LNCaP clone FGC (cell line): ENCODE measurements around the gene TBC1D20.
"Not testable (repeated sequence)": the region's sequence is repeated elsewhere in the genome, so short reads cannot be mapped to it uniquely, and the experiment has no call there.

Source experiments
- DNase-seq: peaks from one replicate; pipeline ENCODE4 v3.0.0-alpha.2; 2011; ENCODE audit warnings: low read depth
- H3K4me3 ChIP-seq: 2 replicates; pipeline ENCODE4 v1.5.1; 2011; ENCODE audit warnings: mild to moderate bottlenecking, low read depth, low read length, control low read depth
- TF ChIP-seq, protein P1 (sequence below): IDR thresholded peaks from 2 replicates; pipeline ENCODE4 v1.5.1; 2012; ENCODE audit warnings: mild to moderate bottlenecking; ENCODE audit not compliant: control insufficient read depth, insufficient read depth; ENCODE audit errors: extremely low read depth

The TBC1D20 gene

DNA sequence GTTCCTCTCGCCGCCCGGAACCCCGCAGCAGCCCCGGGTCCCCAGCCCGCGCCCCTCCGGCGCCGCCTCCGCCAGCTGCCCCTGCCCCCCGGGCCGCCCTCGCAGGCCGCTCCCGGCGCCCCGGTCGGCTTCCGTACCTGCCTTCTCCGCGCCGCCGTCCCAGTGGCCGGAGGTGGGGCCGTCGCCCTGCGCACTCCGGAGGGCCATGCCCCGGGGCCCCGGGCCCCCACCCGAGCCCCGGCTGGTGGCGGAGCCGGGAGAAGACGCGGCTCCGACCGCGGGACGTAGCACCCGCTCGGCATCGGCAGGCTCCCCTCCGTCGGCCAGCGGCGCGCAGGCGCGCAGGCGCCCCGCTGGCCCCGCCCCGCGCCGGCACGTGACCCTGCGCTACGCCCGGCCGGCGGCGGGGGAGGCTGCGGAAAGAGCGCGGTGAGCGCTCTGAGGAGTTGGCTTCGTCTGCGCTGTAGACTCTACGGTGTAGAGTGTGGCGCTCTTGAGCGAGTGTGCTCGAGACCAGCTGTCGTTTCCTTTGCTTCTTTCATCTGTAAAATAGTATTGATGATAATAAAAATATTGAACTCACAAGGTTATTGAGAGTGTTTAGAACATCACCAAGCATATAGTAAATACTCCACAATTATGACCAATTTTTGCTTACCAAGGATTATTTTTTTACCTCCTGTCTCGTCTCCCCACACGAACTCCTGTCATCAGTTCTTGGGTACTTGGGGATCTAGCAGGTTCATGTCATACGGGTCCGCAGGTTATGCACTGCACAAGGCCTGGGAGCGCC is at the start of gene TBC1D20:
Gene TBC1D20 (minus strand): TSS at position 335 of the 793 bp plus-strand sequence. CDS start 128 bp downstream, at position 207.
- DNase-seq, result peak; percentile 46
- TF ChIP-seq, protein P1, sequence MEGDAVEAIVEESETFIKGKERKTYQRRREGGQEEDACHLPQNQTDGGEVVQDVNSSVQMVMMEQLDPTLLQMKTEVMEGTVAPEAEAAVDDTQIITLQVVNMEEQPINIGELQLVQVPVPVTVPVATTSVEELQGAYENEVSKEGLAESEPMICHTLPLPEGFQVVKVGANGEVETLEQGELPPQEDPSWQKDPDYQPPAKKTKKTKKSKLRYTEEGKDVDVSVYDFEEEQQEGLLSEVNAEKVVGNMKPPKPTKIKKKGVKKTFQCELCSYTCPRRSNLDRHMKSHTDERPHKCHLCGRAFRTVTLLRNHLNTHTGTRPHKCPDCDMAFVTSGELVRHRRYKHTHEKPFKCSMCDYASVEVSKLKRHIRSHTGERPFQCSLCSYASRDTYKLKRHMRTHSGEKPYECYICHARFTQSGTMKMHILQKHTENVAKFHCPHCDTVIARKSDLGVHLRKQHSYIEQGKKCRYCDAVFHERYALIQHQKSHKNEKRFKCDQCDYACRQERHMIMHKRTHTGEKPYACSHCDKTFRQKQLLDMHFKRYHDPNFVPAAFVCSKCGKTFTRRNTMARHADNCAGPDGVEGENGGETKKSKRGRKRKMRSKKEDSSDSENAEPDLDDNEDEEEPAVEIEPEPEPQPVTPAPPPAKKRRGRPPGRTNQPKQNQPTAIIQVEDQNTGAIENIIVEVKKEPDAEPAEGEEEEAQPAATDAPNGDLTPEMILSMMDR, result peak; percentile 44
- H3K4me3 ChIP-seq, result peak within 1 kb of the TSS; percentile 84

- not testable (repeated sequence) for H3K4me3 ChIP-seq, DNase-seq
- TF ChIP-seq, protein P1, result 0 out of 2 replicates have a peak, but pooled peaks have one; percentile 10
Measured at GRCh38 chr20:510328-511057, 48.2 kb upstream of the TBC1D20 start.

DNA sequence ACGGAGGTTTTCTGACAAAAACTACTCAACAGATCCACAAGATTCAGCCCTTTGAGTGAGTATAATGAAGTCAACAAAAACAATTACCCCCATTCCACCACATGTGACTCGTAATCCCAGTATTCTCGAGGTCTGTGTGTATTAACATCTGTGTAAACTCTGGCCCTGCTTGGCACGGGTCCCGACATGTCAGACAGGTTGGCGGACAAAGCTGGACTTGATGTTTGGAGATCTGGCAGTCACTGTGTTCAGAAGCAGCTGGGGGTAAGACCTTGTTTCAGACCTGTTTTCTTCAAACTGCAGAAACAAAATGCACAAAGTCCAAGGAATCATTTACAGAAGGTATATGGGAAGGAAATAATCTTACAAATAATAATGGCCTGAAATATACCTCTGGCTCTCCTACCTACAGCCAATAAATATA is 46.0 kb upstream of the TBC1D20 start:
- not testable (repeated sequence) for DNase-seq, H3K4me3 ChIP-seq

DNA sequence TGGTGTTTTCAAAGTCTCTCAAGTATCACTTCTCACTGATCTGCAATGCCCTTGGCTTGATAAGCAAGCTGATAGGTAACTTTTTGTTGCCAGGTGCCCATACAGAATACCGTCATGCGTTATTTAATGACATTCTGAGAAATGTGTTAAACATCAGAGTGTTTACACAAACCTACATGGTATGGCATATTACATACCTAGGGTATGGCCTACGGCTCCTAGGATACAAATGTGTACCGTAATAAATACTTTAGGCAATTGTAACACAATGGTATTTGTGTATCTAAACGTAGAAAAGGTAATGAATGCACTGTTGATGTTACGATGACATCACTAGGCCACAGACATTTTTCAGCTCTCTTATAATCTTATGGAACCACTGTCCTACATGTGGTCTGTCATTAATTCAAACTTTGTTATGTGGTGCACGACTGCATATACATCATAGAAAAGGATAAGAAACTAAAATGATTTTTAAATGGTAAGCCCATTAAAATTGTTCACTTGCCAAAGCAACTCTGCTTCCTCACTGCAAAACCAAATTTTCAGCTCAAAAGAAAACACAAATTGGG is 45.5 kb upstream of the TBC1D20 start:
- TF ChIP-seq, protein P1, result no peak
- no peak for DNase-seq
- no peak overlapping the region for H3K4me3 ChIP-seq

DNA sequence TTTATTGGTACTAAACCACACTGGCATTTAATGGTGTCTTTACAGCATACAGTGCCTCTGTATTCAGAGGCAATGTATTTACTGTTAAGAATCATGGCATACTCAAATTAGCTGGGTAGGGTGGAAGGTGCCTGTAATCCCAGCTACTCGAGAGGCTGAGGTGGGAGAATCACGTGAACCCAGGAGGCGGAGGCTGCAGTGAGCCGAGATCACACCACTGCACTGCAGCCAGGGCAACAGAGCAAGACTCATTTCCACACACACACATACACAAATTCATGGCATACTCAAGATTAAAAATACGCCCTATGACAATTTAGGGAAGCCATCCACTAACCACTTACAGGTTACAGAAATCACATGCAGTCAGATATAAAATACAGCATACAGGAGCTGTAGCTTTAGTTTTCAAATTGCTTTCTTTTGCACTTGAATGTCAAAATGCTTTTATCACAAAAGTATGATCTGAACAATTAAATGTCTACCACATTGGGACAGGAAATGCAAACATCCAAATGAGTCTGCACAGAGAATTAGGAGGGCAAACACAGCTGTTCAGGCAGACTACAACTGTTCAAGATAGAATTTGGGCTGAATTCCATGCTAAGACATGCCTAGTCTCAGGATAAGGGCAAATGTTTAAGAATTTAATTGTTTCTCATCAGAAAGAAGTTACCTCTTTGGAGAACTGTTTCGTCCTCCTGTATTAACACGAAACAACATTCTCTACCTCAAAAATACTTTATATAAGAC is 44.8 kb upstream of the TBC1D20 start:
- TF ChIP-seq, protein P1, result no peak
- DNase-seq, result no peak

DNA sequence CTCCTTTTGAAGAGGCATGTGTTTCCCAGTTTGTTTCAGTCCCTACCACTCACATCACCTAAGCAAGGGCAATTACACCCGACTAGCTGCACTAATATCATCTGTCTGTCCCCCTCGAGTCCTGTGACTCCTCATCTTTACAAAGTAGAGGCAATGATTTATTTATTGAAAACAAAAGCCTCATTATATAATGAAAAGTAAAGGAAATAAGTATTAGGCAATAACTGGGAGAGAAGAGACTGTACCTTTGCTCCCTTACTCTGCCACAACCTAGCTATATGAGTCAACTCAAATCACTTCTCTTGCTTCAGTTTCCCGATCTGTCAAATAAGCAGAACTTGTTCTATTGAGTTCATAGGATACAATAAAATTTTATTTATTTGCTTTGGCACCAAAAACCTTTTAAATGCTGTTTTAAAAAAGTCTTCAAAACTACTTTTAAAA is 42.3 kb upstream of the TBC1D20 start:
- TF ChIP-seq, protein P1, result no peak
- no peak overlapping the region for H3K4me3 ChIP-seq
- DNase-seq, result peak; percentile 74

More for the DNA sequence above, 44.8 kb upstream of the TBC1D20 start:
- no peak overlapping the region for H3K4me3 ChIP-seq
